Measurements from ENCODE around the gene KBTBD13. TPM values are rescaled to one million over a fixed set of nuclear protein-coding genes. Genes with fewer than 3 reads are reported as not detected.

Gene KBTBD13
- total RNA-seq, 2 experiments from 2014 or later, result not detected

DNA sequence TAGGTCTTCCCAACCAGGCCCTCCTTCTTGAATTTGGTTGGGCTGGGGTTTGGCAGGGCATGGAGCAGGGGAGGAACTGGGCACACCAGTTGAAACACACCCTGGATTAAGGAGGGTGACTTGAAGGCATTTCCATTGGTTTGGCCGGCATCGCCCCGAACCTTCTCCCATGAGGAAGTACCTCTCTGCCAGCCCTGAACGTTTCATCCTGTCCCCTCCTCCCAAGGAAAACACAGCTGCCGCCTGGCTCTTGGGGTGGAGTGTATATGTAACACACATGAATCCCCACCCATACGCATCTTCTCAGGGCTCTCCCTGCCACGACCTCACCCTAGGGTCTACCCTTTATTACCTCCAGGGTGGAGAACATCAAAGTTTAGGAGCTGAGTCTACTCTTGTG, 23.9 kb downstream of the KBTBD13 start:
- no peak overlapping the region for H3K27ac Mint-ChIP-seq
- H3K36me3 Mint-ChIP-seq (ENCODE audit: low read depth), result peaks cover 65% of the 10 kb centered on the region
- TF ChIP-seq, protein P1, sequence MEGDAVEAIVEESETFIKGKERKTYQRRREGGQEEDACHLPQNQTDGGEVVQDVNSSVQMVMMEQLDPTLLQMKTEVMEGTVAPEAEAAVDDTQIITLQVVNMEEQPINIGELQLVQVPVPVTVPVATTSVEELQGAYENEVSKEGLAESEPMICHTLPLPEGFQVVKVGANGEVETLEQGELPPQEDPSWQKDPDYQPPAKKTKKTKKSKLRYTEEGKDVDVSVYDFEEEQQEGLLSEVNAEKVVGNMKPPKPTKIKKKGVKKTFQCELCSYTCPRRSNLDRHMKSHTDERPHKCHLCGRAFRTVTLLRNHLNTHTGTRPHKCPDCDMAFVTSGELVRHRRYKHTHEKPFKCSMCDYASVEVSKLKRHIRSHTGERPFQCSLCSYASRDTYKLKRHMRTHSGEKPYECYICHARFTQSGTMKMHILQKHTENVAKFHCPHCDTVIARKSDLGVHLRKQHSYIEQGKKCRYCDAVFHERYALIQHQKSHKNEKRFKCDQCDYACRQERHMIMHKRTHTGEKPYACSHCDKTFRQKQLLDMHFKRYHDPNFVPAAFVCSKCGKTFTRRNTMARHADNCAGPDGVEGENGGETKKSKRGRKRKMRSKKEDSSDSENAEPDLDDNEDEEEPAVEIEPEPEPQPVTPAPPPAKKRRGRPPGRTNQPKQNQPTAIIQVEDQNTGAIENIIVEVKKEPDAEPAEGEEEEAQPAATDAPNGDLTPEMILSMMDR (IDR thresholded peaks at IDR 0.05), result no peak

DNA sequence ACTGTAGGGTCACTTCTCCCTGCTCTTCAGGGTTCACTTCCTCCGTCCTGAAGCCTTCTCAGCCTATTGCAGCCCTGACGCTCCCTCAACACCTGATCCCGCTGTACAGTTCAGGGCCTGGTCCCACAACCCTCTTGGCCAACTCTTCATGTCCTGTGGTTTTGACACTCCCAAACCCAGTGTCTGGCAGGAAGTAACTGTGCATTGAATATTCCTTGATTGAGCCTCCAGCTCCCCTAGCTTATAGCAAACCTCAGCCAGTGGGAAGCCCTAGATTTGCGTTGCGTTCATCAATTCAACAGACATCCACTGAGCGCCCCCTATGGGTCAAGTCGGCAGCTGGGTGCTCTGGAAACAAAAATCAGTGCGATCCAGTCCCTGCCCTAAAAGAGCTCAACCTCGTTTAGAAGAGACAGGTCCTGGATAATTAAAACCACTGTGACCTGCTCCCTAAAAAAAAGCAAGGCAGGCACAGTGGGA, 24.9 kb downstream of the KBTBD13 start:
- intact Hi-C loops (cut with DNase I, micrococcal nuclease), result no loop called here
- Mint-ChIP-seq H3K4me3 (no peak overlapping the region), H3K9me3 (no peaks in the 10 kb centered on the region), H3K27me3 (no peaks in the 10 kb centered on the region), H3K36me3 (ENCODE audit: low read depth) (peaks cover 75% of the 10 kb centered on the region), H3K4me1 (ENCODE audit: low read depth) (no peaks in the 10 kb centered on the region), H3K27ac (no peak overlapping the region)
- peaks cover 53% of the 10 kb centered on the region for H3K36me3 ChIP-seq (ENCODE audit: insufficient read depth, low read length)
- ATAC-seq (ENCODE audit: poor library complexity), result no peak
- CTCF ChIA-PET, result interaction anchor here (0.8 kb wide), 1 partner anchor 10 kb away, joined by 3 read pairs; no protein-coding TSS in a partner anchor
- H3K4me3 ChIP-seq (ENCODE audit: low read length), result no peak overlapping the region
- no peaks in the 10 kb centered on the region for H3K27me3 ChIP-seq (ENCODE audit: control insufficient read depth in 1 of 2, insufficient read depth in 2 of 2, low read length in 2 of 2)
- H3K27ac ChIP-seq (ENCODE audit: low read depth in 1 of 2, low read length in 2 of 2), result no peak overlapping the region
- no peaks in the 10 kb centered on the region for H3K9me3 ChIP-seq (ENCODE audit: control insufficient read depth in 1 of 2, insufficient read depth in 1 of 2, low read length in 2 of 2)
- peak; percentile 14 to 66 (median 36) for DNase-seq
- no peaks in the 10 kb centered on the region for H3K4me1 ChIP-seq (ENCODE audit: insufficient read depth, low read length)
- POLR2A ChIA-PET, result no interaction called here
- TF ChIP-seq, protein P1 (IDR thresholded peaks at IDR 0.05), result peak; percentile 48

More for the DNA sequence above, 23.9 kb downstream of the KBTBD13 start:
- no peak overlapping the region for H3K4me3 Mint-ChIP-seq
- CTCF ChIA-PET, result no interaction called here
- ATAC-seq (ENCODE audit: poor library complexity) (no peak), DNase-seq (no peak)
- H3K27me3 Mint-ChIP-seq, result no peaks in the 10 kb centered on the region
- intact Hi-C loops (cut with DNase I, micrococcal nuclease), result no loop called here
- H3K4me1 Mint-ChIP-seq (ENCODE audit: low read depth), result no peaks in the 10 kb centered on the region
- Histone ChIP-seq H3K4me1 (ENCODE audit: insufficient read depth, low read length) (no peaks in the 10 kb centered on the region), H3K36me3 (ENCODE audit: insufficient read depth, low read length) (peaks cover 45% of the 10 kb centered on the region), H3K27ac (ENCODE audit: low read depth in 1 of 2, low read length in 2 of 2) (no peak overlapping the region), H3K9me3 (ENCODE audit: control insufficient read depth in 1 of 2, insufficient read depth in 1 of 2, low read length in 2 of 2) (no peaks in the 10 kb centered on the region), H3K27me3 (ENCODE audit: control insufficient read depth in 1 of 2, insufficient read depth in 2 of 2, low read length in 2 of 2) (no peaks in the 10 kb centered on the region), H3K4me3 (ENCODE audit: low read length) (no peak overlapping the region)
- no peaks in the 10 kb centered on the region for H3K9me3 Mint-ChIP-seq
- POLR2A ChIA-PET, result no interaction called here

DNA sequence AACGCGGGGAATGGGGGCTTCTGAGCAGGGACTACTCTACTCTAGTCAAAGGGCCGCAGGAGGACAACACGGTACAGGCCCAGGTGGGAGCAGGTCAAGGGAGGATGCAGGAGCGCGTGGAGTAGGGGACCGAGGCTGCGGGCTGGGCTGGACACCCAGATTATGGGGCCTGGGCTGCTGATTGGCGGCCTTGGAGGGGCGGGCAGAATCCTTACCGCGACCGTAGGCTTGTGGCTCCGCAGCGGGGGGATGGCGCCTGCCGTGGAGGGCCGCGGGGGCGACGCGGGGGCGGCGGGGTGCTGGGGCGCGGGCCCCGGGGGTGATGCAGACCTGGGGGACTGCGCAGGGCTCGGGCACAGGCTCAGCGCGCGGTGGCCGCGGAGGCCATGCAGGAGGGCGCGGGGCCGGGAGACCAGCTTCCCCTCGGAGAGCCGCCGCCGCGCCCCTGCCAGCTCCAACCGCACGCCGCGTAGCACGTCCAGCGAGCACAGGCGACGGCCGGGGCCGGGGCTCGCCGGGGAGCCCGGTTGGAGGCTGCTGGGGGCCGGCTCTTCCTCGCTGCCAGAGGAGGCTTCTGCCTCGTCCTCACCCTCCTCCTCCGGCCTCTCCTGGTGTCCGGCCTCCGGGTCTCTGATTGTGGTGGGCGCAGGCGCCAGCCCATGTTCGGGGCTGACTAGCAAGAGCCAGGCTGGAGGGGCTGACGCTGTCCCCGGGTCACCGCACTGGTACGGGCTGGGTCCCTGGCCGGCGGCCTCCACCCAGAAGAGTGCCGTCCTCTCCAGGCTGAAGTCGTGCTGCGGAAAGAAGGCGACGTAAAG, 25.6 kb downstream of the KBTBD13 start:
- H3K4me1 ChIP-seq (ENCODE audit: insufficient read depth, low read length), result no peaks in the 10 kb centered on the region
- CTCF ChIA-PET, result interaction anchor here (0.8 kb wide), 1 partner anchor 9 kb away, joined by 3 read pairs; no protein-coding TSS in a partner anchor
- POLR2A ChIA-PET, result no interaction called here
- no peak for ATAC-seq (ENCODE audit: poor library complexity)
- no peak overlapping the region for H3K4me3 Mint-ChIP-seq
- no peak overlapping the region for H3K27ac ChIP-seq (ENCODE audit: low read depth in 1 of 2, low read length in 2 of 2)
- no peak overlapping the region for H3K4me3 ChIP-seq (ENCODE audit: low read length)
- H3K27me3 ChIP-seq (ENCODE audit: control insufficient read depth in 1 of 2, insufficient read depth in 2 of 2, low read length in 2 of 2), result no peaks in the 10 kb centered on the region
- no peak overlapping the region for H3K27ac Mint-ChIP-seq
- no peaks in the 10 kb centered on the region for H3K9me3 ChIP-seq (ENCODE audit: control insufficient read depth in 1 of 2, insufficient read depth in 1 of 2, low read length in 2 of 2)
- no peaks in the 10 kb centered on the region for H3K9me3 Mint-ChIP-seq
- DNase-seq, result no peak
- no peaks in the 10 kb centered on the region for H3K27me3 Mint-ChIP-seq
- TF ChIP-seq, protein P1 (IDR thresholded peaks at IDR 0.05), result no peak
- H3K4me1 Mint-ChIP-seq (ENCODE audit: low read depth), result no peaks in the 10 kb centered on the region
- peaks cover 49% of the 10 kb centered on the region for H3K36me3 ChIP-seq (ENCODE audit: insufficient read depth, low read length)
- peaks cover 70% of the 10 kb centered on the region for H3K36me3 Mint-ChIP-seq (ENCODE audit: low read depth)
- intact Hi-C loops (cut with DNase I, micrococcal nuclease), result no loop called here
